Body of pancreas (tissue), 4 donors: ENCODE data around the gene CDKN2AIP.

Experiments
- CTCF ChIP-seq, 7 experiments: fragments of 450-650 bp in 4 of 7; fragments of 200-600 bp in 3 of 7; sonication (generic) in 3 of 7; IDR thresholded peaks; one replicate each; pipeline ENCODE4 v1.5.1; 2016 to 2019; ENCODE audit warnings: antibody characterized with exemption in 7 of 7
- POLR2A ChIP-seq, 3 donors: fragments of 450-650 bp; IDR thresholded peaks; one replicate each; pipeline ENCODE4 v1.6.1; 2016; ENCODE audit warnings: antibody characterized with exemption in 3 of 3, mild to moderate bottlenecking in 2 of 3

- TF ChIP-seq POLR2A (IDR thresholded peaks at IDR 0.05) (peak; percentile 21 to 84 (median 66)), CTCF (IDR thresholded peaks at IDR 0.05) (no peak)
Measured at GRCh38 chr4:183438458-183439113, 5.8 kb upstream of the CDKN2AIP start.
